ENCODE data around the gene CYFIP1. TPM values are rescaled to one million over a fixed set of nuclear protein-coding genes. Genes with fewer than 3 reads are reported as not detected.

The CYFIP1 gene
- total RNA-seq, 6 experiments from 2014 or later, result 122 to 142 (median 131) TPM

DNA sequence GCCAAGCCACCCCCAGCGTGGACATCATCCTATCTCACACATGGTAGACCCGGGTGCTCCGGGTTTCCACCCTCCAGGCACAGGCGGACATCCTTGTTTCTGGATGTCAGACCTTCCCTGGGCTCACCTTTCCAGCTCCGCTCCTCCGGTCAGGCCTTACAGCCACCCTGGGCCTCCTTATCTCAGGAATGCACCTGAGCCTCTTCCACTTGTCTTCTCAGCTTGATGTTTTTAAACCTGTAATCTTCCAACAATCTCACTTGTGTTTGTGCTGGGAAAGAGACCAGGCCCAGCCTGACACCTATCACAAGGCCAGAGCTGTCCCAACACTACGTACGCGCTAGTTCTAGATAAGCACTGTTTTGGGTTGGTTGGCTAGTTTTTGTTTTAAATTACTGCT, 87.8 kb downstream of the CYFIP1 start:
- TF ChIP-seq, protein P1, sequence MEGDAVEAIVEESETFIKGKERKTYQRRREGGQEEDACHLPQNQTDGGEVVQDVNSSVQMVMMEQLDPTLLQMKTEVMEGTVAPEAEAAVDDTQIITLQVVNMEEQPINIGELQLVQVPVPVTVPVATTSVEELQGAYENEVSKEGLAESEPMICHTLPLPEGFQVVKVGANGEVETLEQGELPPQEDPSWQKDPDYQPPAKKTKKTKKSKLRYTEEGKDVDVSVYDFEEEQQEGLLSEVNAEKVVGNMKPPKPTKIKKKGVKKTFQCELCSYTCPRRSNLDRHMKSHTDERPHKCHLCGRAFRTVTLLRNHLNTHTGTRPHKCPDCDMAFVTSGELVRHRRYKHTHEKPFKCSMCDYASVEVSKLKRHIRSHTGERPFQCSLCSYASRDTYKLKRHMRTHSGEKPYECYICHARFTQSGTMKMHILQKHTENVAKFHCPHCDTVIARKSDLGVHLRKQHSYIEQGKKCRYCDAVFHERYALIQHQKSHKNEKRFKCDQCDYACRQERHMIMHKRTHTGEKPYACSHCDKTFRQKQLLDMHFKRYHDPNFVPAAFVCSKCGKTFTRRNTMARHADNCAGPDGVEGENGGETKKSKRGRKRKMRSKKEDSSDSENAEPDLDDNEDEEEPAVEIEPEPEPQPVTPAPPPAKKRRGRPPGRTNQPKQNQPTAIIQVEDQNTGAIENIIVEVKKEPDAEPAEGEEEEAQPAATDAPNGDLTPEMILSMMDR (IDR thresholded peaks at IDR 0.05), result no peak
- H3K4me1 Mint-ChIP-seq (ENCODE audit: low read depth), result peaks cover 37% of the 10 kb centered on the region
- H3K9me3 Mint-ChIP-seq, result no peaks in the 10 kb centered on the region
- peaks cover 2% of the 10 kb centered on the region; the same call in 1 of the 2 replicates for H3K27me3 Mint-ChIP-seq (ENCODE audit: insufficient read depth)
- no peak overlapping the region for H3K4me3 Mint-ChIP-seq
- no peak for DNase-seq
- peaks cover 52% of the 10 kb centered on the region for H3K36me3 Mint-ChIP-seq (ENCODE audit: low read depth)
- no peak overlapping the region for H3K27ac Mint-ChIP-seq

DNA sequence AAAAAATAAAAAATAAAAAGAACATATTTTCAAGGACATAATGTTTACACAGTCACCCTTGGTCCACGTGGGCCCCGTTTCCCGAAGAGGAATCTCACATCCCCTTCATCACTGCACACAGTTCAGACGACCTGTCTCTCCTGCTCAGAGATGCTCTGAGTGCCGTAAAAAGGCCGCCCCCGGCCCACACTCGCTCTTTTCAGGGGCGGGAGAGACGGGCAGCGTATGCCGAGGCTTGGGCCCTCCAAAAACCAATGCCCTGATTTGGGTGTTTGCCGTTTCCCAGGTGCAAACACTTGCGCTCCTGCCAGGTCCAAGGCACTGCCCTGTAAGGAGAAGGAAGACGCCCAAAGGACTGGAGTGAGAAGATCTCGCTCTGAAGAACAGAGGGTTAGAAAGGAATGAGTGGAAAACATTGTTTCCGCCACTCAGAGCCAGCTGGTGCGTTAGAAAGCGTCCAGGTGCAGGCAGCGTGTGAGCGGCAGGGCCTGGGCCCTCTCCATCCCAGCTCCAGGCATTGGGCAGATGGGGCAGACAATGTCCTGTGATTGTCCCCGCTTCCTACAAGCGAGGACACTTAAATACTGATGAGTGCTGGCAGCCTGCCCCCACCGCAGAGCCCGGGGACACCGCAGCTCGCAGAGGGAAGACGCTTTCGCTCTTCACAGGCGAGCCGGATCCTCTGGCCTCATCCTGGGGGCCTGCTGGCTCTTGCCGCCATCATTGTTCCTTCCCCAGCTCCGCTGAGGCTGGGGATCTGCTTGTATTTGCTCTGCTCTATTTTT, 88.5 kb downstream of the CYFIP1 start:
- TF ChIP-seq, protein P1 (IDR thresholded peaks at IDR 0.05), result no peak
- Mint-ChIP-seq H3K4me3 (no peak overlapping the region), H3K27ac (no peak overlapping the region), H3K9me3 (no peaks in the 10 kb centered on the region), H3K4me1 (ENCODE audit: low read depth) (peaks cover 40% of the 10 kb centered on the region), H3K36me3 (ENCODE audit: low read depth) (peaks cover 53% of the 10 kb centered on the region), H3K27me3 (ENCODE audit: insufficient read depth) (peaks cover 2% of the 10 kb centered on the region)
- no peak for DNase-seq

DNA sequence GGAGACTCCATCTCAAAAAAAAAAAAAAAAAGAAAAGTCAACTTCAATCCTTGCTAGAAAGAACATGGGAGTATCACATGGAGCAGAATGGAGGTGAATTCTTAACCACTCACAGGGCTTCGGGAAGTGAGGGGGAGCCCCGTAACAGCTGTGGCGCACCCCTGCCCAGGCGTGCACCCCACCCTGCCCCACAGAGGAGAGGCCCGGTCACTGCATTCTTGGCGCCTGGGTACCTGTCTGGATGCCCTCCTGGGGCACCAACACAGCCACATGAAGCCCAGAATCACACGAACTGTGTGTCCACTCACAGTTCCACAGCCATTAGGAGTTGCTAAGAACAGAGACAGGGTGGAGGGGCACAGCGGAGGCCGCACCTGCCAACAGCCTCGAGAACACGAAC, 89.9 kb downstream of the CYFIP1 start:
- Mint-ChIP-seq H3K27me3 (ENCODE audit: insufficient read depth) (peaks cover 2% of the 10 kb centered on the region), H3K9me3 (no peaks in the 10 kb centered on the region), H3K27ac (no peak overlapping the region), H3K4me1 (ENCODE audit: low read depth) (peaks cover 29% of the 10 kb centered on the region), H3K4me3 (no peak overlapping the region), H3K36me3 (ENCODE audit: low read depth) (peaks cover 47% of the 10 kb centered on the region)
- TF ChIP-seq, protein P1 (IDR thresholded peaks at IDR 0.05), result no peak
- no peak for DNase-seq

DNA sequence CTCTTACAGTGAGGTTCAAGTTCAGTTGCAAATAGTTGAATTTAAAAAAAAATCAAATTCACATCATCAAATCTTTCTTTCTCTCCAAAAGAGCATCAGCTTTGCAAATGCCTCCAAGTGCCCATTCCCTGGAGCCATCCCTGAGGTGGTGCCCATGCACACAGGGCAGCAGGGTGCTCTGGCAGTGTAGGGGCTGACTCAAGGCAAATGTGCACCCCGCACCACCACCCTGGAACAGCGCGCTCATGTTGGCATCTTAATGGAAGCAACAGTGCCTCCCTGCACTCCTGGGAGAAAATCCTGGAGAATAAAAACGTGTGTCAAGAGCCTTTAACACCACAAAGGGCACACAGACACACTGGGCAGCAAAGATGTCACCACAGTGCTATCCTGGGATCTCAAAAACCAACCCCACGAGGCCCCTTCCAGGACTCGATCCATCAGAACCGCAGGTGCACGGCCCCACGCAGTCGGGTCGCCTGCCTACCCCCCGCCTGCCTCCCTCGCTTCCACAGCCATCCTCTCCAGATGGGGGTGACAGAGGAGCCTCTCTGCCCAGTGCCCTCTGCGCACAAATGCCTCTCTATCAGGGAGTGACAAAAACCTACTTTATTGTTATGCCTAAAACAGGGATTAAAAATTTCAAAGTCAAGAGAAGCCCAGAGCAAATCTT, 90.9 kb downstream of the CYFIP1 start:
- H3K9me3 Mint-ChIP-seq, result no peaks in the 10 kb centered on the region
- H3K36me3 Mint-ChIP-seq (ENCODE audit: low read depth), result peaks cover 50% of the 10 kb centered on the region
- peaks cover 2% of the 10 kb centered on the region for H3K27me3 Mint-ChIP-seq (ENCODE audit: insufficient read depth)
- DNase-seq, result no peak
- TF ChIP-seq, protein P1 (IDR thresholded peaks at IDR 0.05), result no peak
- H3K4me1 Mint-ChIP-seq (ENCODE audit: low read depth), result peaks cover 27% of the 10 kb centered on the region
- H3K27ac Mint-ChIP-seq, result peak overlapping the region; percentile 97
- H3K4me3 Mint-ChIP-seq, result no peak overlapping the region

DNA sequence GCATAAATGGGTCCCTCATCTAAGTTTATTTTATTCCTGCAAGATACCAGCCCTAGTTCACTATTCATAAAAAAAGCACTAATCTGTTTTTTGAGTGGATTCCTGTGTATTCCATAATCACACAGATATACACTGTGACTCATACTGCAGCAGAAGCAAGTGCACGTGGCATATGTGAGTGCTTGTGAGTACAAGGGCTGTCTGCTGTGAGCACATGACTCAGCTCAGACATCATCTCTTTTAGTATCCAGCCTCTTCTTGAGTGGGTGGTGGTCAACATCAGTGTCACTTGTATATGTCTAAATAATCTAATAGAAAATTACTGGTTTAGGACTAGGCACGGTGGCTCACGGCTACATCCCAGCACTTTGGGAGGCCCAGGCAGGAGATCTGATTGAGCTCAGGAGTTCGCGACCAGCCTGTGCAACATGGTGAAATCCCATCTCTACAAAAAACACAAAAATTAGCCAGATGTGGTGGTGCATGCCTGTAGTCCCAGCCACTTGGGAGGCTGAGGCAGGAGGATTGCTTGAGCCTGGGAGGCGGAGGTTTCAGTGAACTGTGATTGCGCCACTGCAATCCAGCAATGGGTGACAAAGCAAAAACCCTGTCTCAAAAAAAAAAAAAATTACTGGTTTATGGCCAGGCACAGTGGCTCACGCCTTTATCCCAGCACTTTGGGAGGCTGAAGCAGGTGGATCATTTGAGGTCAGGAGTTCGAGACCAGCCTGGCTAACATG, 91.9 kb downstream of the CYFIP1 start:
- H3K27ac Mint-ChIP-seq, result peak overlapping the region; percentile 97
- no peaks in the 10 kb centered on the region for H3K9me3 Mint-ChIP-seq
- DNase-seq, result peak; percentile 98
- peaks cover 2% of the 10 kb centered on the region for H3K27me3 Mint-ChIP-seq (ENCODE audit: insufficient read depth)
- H3K4me1 Mint-ChIP-seq (ENCODE audit: low read depth), result peaks cover 27% of the 10 kb centered on the region
- peak overlapping the region; percentile 73 for H3K4me3 Mint-ChIP-seq
- TF ChIP-seq, protein P1 (IDR thresholded peaks at IDR 0.05), result no peak
- peaks cover 46% of the 10 kb centered on the region for H3K36me3 Mint-ChIP-seq (ENCODE audit: low read depth)
